HepG2 (cell line): Measurements from ENCODE around the gene ZNF829. TPM values are rescaled to one million over a fixed set of nuclear protein-coding genes. Genes with fewer than 3 reads are reported as not detected.

ENCODE experiments used
- ARID5B ChIP-seq: IDR thresholded peaks from 2 replicates; pipeline ENCODE4 v1.4.0; 2020; ENCODE audit warnings: mild to moderate bottlenecking, missing genetic modification reagents
- ATF5 ChIP-seq: sonication (generic); formaldehyde crosslinking; IDR thresholded peaks from 2 replicates; pipeline ENCODE4 v1.4.0; 2020; ENCODE audit warnings: mild to moderate bottlenecking, low read depth, missing genetic modification reagents
- EEA1 ChIP-seq: sonication (generic); formaldehyde crosslinking; IDR thresholded peaks from 2 replicates; pipeline ENCODE4 v1.5.1; 2020; ENCODE audit warnings: mild to moderate bottlenecking, missing genetic modification reagents, borderline replicate concordance
- MEIS2 ChIP-seq: sonication (generic); formaldehyde crosslinking; IDR thresholded peaks from 2 replicates; pipeline ENCODE4 v1.9.0; 2021; ENCODE audit warnings: mild to moderate bottlenecking, missing genetic modification reagents
- NBN ChIP-seq: fragments of 450-650 bp; conservative IDR thresholded peaks from 2 replicates; pipeline ENCODE4 v1.6.1; 2017
- PRPF4 ChIP-seq: fragments of 200-400 bp; formaldehyde crosslinking; IDR thresholded peaks from 2 replicates; pipeline ENCODE4 v1.6.1; 2016; ENCODE audit warnings: low read length, low read depth; ENCODE audit not compliant: poor library complexity, severe bottlenecking
- SIN3A ChIP-seq: IDR thresholded peaks from 2 replicates; pipeline ENCODE4 v1.6.1; 2011; ENCODE audit warnings: low read depth, mild to moderate bottlenecking, control low read depth, low read length, borderline replicate concordance
- ZFP91 ChIP-seq: sonication (generic); formaldehyde crosslinking; IDR thresholded peaks from 2 replicates; pipeline ENCODE4 v1.9.0; 2022; ENCODE audit warnings: missing genetic modification reagents, mild to moderate bottlenecking, borderline replicate concordance
- ZNF446 ChIP-seq: sonication (generic); formaldehyde crosslinking; IDR thresholded peaks from 2 replicates; pipeline ENCODE4 v1.5.0; 2020; ENCODE audit warnings: mild to moderate bottlenecking, missing genetic modification reagents
- ZNF558 ChIP-seq: sonication (generic); formaldehyde crosslinking; IDR thresholded peaks from 2 replicates; pipeline ENCODE4 v1.9.0; 2022; ENCODE audit warnings: mild to moderate bottlenecking, missing genetic modification reagents, borderline replicate concordance
- ZNF646 ChIP-seq: sonication (generic); formaldehyde crosslinking; IDR thresholded peaks from 2 replicates; pipeline ENCODE4 v1.9.0; 2021; ENCODE audit warnings: mild to moderate bottlenecking, missing genetic modification reagents
- ZNF781 ChIP-seq: sonication (generic); formaldehyde crosslinking; IDR thresholded peaks from 2 replicates; pipeline ENCODE4 v1.5.1; 2020; ENCODE audit warnings: borderline replicate concordance, mild to moderate bottlenecking, missing genetic modification reagents; ENCODE audit errors: not compliant biosample characterization
- polyA plus RNA-seq, 8 experiments: library from polyadenylated mRNA; depleted of rRNA in 3 of 8; stranded (reverse) in 7 of 8; unstranded in 1 of 8; fragments of >200 nt; fragmentation: Illumina TruSeq in 4 of 8; extraction: Trizol in 4 of 8; gene quantifications; 2 replicates each; pipeline versions ENCODE4 v1.2.1 to v1.2.3, GENCODE V29; 2011 to 2016; ENCODE audit warnings: low read depth in 4 of 8, missing spikeins in 1 of 8, mixed read lengths in 1 of 8; ENCODE audit not compliant: insufficient read depth in 1 of 8
- total RNA-seq, 5 experiments: library from RNA; depleted of rRNA; stranded (reverse); fragments of >200 nt; fragmentation: Illumina TruSeq; extraction: Trizol; gene quantifications; 2 replicates each; pipeline ENCODE4 v1.2.3, GENCODE V29; 2016; ENCODE audit warnings: low read depth in 1 of 5

ZNF829 gene
- total and polyA plus RNA-seq, 2 of the 13 experiments (the other 11 are each of a cell fraction or from before 2014, with no cell fraction given), result 0.15 to 0.86 TPM

GRCh38 chr19:36849701-36850558 lies 66.2 kb downstream of the ZNF829 start (continued):
- TF ChIP-seq ATF5, result no peak
- no peak for TF ChIP-seq ZNF446
- TF ChIP-seq MEIS2 (CRISPR knock-in tag), result no peak
- peak; percentile 39; the same call in 1 of the 2 replicates for TF ChIP-seq SIN3A
- peak; percentile 57; the same call in 1 of the 2 replicates for TF ChIP-seq ZNF646 (CRISPR knock-in tag)
- 0 out of 2 replicates have a peak, but pooled peaks have one; percentile 11 for TF ChIP-seq ARID5B (CRISPR knock-in tag)
- no peak for TF ChIP-seq ZNF781
- peak; percentile 14 for TF ChIP-seq ZFP91 (CRISPR knock-in tag)
- TF ChIP-seq ZNF558, result no peak
- TF ChIP-seq NBN, result no peak
- TF ChIP-seq PRPF4, result no peak
- no peak for TF ChIP-seq EEA1
